ENCODE results near the gene PHRF1. TPM values are rescaled to one million over a fixed set of nuclear protein-coding genes. Genes with fewer than 3 reads are reported as not detected.

Gene PHRF1
- total RNA-seq, 1 experiment from 2014 or later = 48.9 TPM

- Histone ChIP-seq H3K79me1 (ENCODE audit: insufficient read depth, low read depth, low read length, poor library complexity, severe bottlenecking) (no peaks in the 10 kb centered on the region), H4K8ac (replicated peaks; ENCODE audit: insufficient read length, low read depth, low read length) (no peak overlapping the region), H2BK20ac (ENCODE audit: low read depth, low read length, poor library complexity, severe bottlenecking) (no peak overlapping the region), H3K9me3 (ENCODE audit: control insufficient read depth, low read depth, low read length) (no peaks in the 10 kb centered on the region), H3K18ac (ENCODE audit: insufficient read length, low read depth, low read length) (no peak overlapping the region), H4K20me1 (ENCODE audit: control insufficient read depth, insufficient read depth, insufficient read length) (no peaks in the 10 kb centered on the region), H3K23ac (ENCODE audit: insufficient read length, low read depth, low read length) (no peak overlapping the region), H3K9ac (ENCODE audit: extremely low read depth, insufficient read length, low read length) (no peak overlapping the region), H2BK15ac (ENCODE audit: low read depth, low read length) (no peak overlapping the region), H3K23me2 (ENCODE audit: insufficient read length, low read depth, low read length, poor library complexity, severe bottlenecking) (peaks cover 4% of the 10 kb centered on the region), H2AFZ (ENCODE audit: low read length) (no peak overlapping the region), H2BK120ac (ENCODE audit: low read depth, low read length, poor library complexity, severe bottlenecking) (no peak overlapping the region), H3K4ac (ENCODE audit: low read depth, low read length) (no peak overlapping the region), H2AK5ac (ENCODE audit: insufficient read length, low read length) (no peak overlapping the region), H3K27me3 (ENCODE audit: insufficient read depth, low read length) (no peaks in the 10 kb centered on the region), H3K56ac (ENCODE audit: insufficient read length, low read depth, low read length) (no peak overlapping the region), H3K79me2 (ENCODE audit: insufficient read depth, low read length) (no peaks in the 10 kb centered on the region), H2BK5ac (ENCODE audit: insufficient read length, low read length) (no peak overlapping the region), H4K5ac (ENCODE audit: insufficient read length, low read depth, low read length) (no peak overlapping the region), H3T11ph (ENCODE audit: low read length) (no peak overlapping the region), H3K4me1 (ENCODE audit: insufficient read depth, low read length) (no peaks in the 10 kb centered on the region), H2BK12ac (ENCODE audit: insufficient read length, low read depth, low read length) (no peak overlapping the region), H3K14ac (ENCODE audit: insufficient read depth, low read length) (no peak overlapping the region), H4K91ac (ENCODE audit: insufficient read length, low read depth, low read length) (no peak overlapping the region), H3K27ac (ENCODE audit: insufficient read length, low read depth, low read length) (no peak overlapping the region), H3K4me2 (ENCODE audit: insufficient read depth, insufficient read length, low read length) (no peak overlapping the region)
- peaks cover 0 to 5% (median 0%) of the 10 kb centered on the region in 3 experiments; a peak in 2 of 7 replicates for H3K36me3 Mint-ChIP-seq (ENCODE audit: insufficient read depth in 1 of 3, low read depth in 3 of 3)
- TF ChIP-seq CTCF (conservative IDR thresholded peaks at IDR 0.05) = no peak
- no peak overlapping the region for H3K4me3 Mint-ChIP-seq
- H3K4me1 Mint-ChIP-seq = peaks cover 3 to 4% of the 10 kb centered on the region in 2 experiments; a peak in 2 of 4 replicates
- WGBS (ENCODE audit: extremely low coverage, insufficient read length, low lambda C conversion rate) = no CpG with 5 or more reads among the region's 24 CpGs
- DNase-seq = no peak
- H3K27ac Mint-ChIP-seq = no peak overlapping the region
- no peaks in the 10 kb centered on the region for H3K9me3 Mint-ChIP-seq
- H3K27me3 Mint-ChIP-seq (ENCODE audit: low read depth) = peaks cover 4% of the 10 kb centered on the region
These were observed 42.8 kb downstream of the PHRF1 start for GRCh38 chr11:618856-619627.
